RKO (cell line): ENCODE data around the gene COL17A1.

Source experiments
- DNase-seq: peaks from one replicate; pipeline ENCODE4 v3.0.0-alpha.2; 2016; ENCODE audit warnings: low spot score

COL17A1 gene

GRCh38 chr10:104096692-104097091 lies 11.0 kb upstream of the COL17A1 start:
- DNase-seq: no peak

GRCh38 chr10:104092749-104093148 lies 7.1 kb upstream of the COL17A1 start:
- no peak for DNase-seq

GRCh38 chr10:104090611-104091010 lies 4.9 kb upstream of the COL17A1 start:
- DNase-seq: no peak

GRCh38 chr10:104089621-104090020 lies 3.9 kb upstream of the COL17A1 start:
- DNase-seq: peak; percentile 8

GRCh38 chr10:104088239-104088638 lies 2.6 kb upstream of the COL17A1 start:
- no peak for DNase-seq

GRCh38 chr10:104084482-104085142 lies 1.1 kb downstream of the COL17A1 start:
- DNase-seq: no peak

- DNase-seq: no peak
Measured at GRCh38 chr10:104081998-104082397, 3.7 kb downstream of the COL17A1 start.

GRCh38 chr10:104080762-104081161 lies 4.9 kb downstream of the COL17A1 start:
- peak; percentile 12 for DNase-seq

GRCh38 chr10:104077663-104078151 lies 8.0 kb downstream of the COL17A1 start:
- no peak for DNase-seq

- no peak for DNase-seq
Measured at GRCh38 chr10:104077247-104077646, 8.4 kb downstream of the COL17A1 start.

- no peak for DNase-seq
Measured at GRCh38 chr10:104076743-104077160, 8.9 kb downstream of the COL17A1 start.

GRCh38 chr10:104074505-104074904 lies 11.2 kb downstream of the COL17A1 start:
- DNase-seq: no peak

- no peak for DNase-seq
Measured at GRCh38 chr10:104072786-104073185, 12.9 kb downstream of the COL17A1 start.

GRCh38 chr10:104069613-104070012 lies 16.1 kb downstream of the COL17A1 start:
- no peak for DNase-seq

- DNase-seq: no peak
Measured at GRCh38 chr10:104067525-104067924, 18.2 kb downstream of the COL17A1 start.

- no peak for DNase-seq
Measured at GRCh38 chr10:104066945-104067344, 18.7 kb downstream of the COL17A1 start.

GRCh38 chr10:104065748-104066147 lies 19.9 kb downstream of the COL17A1 start:
- no peak for DNase-seq

GRCh38 chr10:104061196-104061595 lies 24.5 kb downstream of the COL17A1 start:
- DNase-seq: no peak

GRCh38 chr10:104059364-104059763 lies 26.3 kb downstream of the COL17A1 start:
- no peak for DNase-seq

- no peak for DNase-seq
Measured at GRCh38 chr10:104057717-104058116, 28.0 kb downstream of the COL17A1 start.

- DNase-seq: no peak
Measured at GRCh38 chr10:104056619-104057273, 28.9 kb downstream of the COL17A1 start.

GRCh38 chr10:104054430-104054829 lies 31.2 kb downstream of the COL17A1 start:
- DNase-seq: peak; percentile 15

GRCh38 chr10:104053201-104053600 lies 32.5 kb downstream of the COL17A1 start:
- DNase-seq: no peak

GRCh38 chr10:104052431-104052830 lies 33.2 kb downstream of the COL17A1 start:
- DNase-seq: no peak
